Astrocyte (in vitro differentiated cells and primary cell): ENCODE measurements around the gene DLST. TPM values are rescaled to one million over a fixed set of nuclear protein-coding genes. Genes with fewer than 3 reads are reported as not detected.

Source experiments
- DNase-seq: peaks from one replicate; pipeline ENCODE4 v3.0.0-alpha.2; 2010; ENCODE audit warnings: low read depth
- FAIRE-seq: peaks from 2 replicates; lab custom pipeline; 2011; peaks lifted over from hg19 to GRCh38; lab: Jason Lieb, UNC
- H2AFZ ChIP-seq: 2 replicates; pipeline ENCODE4 v1.6.0; 2012; ENCODE audit warnings: low read depth, low read length, inconsistent platforms
- H3K27ac ChIP-seq: 2 replicates; pipeline ENCODE4 v1.5.1; 2011; ENCODE audit warnings: low read depth, low read length, inconsistent platforms
- H3K27me3 ChIP-seq: 2 replicates; pipeline ENCODE4 v1.6.0; 2011; ENCODE audit warnings: low read length, inconsistent platforms; ENCODE audit not compliant: insufficient read depth
- H3K36me3 ChIP-seq: 2 replicates; pipeline ENCODE4 v1.5.1; 2011; ENCODE audit warnings: low read length, inconsistent platforms; ENCODE audit not compliant: insufficient read depth
- H3K4me1 ChIP-seq: 2 replicates; pipeline ENCODE4 v1.5.1; 2011; ENCODE audit warnings: low read length, inconsistent platforms; ENCODE audit not compliant: insufficient read depth
- H3K4me2 ChIP-seq: 2 replicates; pipeline ENCODE4 v1.6.0; 2012; ENCODE audit warnings: low read length, inconsistent platforms
- H3K4me3 ChIP-seq: 2 replicates; pipeline ENCODE4 v1.5.1; 2011; ENCODE audit warnings: low read depth, mild to moderate bottlenecking, low read length, inconsistent platforms; ENCODE audit not compliant: insufficient read depth
- H3K79me2 ChIP-seq: 2 replicates; pipeline ENCODE4 v1.6.0; 2012; ENCODE audit warnings: mild to moderate bottlenecking, low read length, inconsistent platforms; ENCODE audit not compliant: insufficient read depth
- H3K9ac ChIP-seq: 2 replicates; pipeline ENCODE4 v1.6.0; 2012; ENCODE audit warnings: mild to moderate bottlenecking, low read length, inconsistent platforms
- H3K9me3 ChIP-seq: 2 replicates; pipeline ENCODE4 v1.5.1; 2012; ENCODE audit warnings: low read depth, mild to moderate bottlenecking, low read length, inconsistent platforms; ENCODE audit not compliant: insufficient read depth
- H4K20me1 ChIP-seq: 2 replicates; pipeline ENCODE4 v1.6.0; 2012; ENCODE audit warnings: low read length, inconsistent platforms; ENCODE audit not compliant: insufficient read depth
- H3K27ac Mint-ChIP-seq: one replicate; pipeline ENCODE4 v1.8.0; 2021; ENCODE audit warnings: mild to moderate bottlenecking, mixed read lengths; ENCODE audit not compliant: unreplicated experiment
- H3K27me3 Mint-ChIP-seq: one replicate; pipeline ENCODE4 v1.8.0; 2021; ENCODE audit warnings: low read depth, mixed read lengths; ENCODE audit not compliant: unreplicated experiment
- H3K36me3 Mint-ChIP-seq: one replicate; pipeline ENCODE4 v1.8.0; 2021; ENCODE audit warnings: low read depth, mixed read lengths; ENCODE audit not compliant: unreplicated experiment
- H3K4me1 Mint-ChIP-seq: one replicate; pipeline ENCODE4 v1.8.0; 2021; ENCODE audit warnings: low read depth, mixed read lengths; ENCODE audit not compliant: unreplicated experiment
- H3K4me3 Mint-ChIP-seq: one replicate; pipeline ENCODE4 v1.8.0; 2021; ENCODE audit warnings: mild to moderate bottlenecking, moderate library complexity, mixed read lengths; ENCODE audit not compliant: unreplicated experiment
- H3K9me3 Mint-ChIP-seq: one replicate; pipeline ENCODE4 v1.8.0; 2021; ENCODE audit warnings: mild to moderate bottlenecking, mixed read lengths; ENCODE audit not compliant: unreplicated experiment
- CTCF ChIP-seq: IDR thresholded peaks from 2 replicates; pipeline ENCODE4 v1.5.1; 2011; ENCODE audit warnings: low read depth, mild to moderate bottlenecking, inconsistent platforms, low read length, moderate library complexity; ENCODE audit not compliant: insufficient read depth
- EZH2 ChIP-seq: IDR thresholded peaks from 2 replicates; pipeline ENCODE4 v1.6.1; 2012; ENCODE audit warnings: mild to moderate bottlenecking, low read length, inconsistent platforms; ENCODE audit not compliant: insufficient read depth
- total RNA-seq: library from RNA; stranded (reverse); gene quantifications from 2 replicates; pipeline ENCODE4 v1.2.1, GENCODE V29; 2021

Gene DLST
- total RNA-seq, 1 donor from 2014 or later, result 90.6 TPM

GRCh38 chr14:74952697-74953484, 71.2 kb downstream of the DLST start:
- H3K9ac ChIP-seq, result no peak overlapping the region
- Mint-ChIP-seq H3K27me3 (peaks cover 25% of the 10 kb centered on the region), H3K9me3 (no peaks in the 10 kb centered on the region), H3K4me1 (peaks cover 9% of the 10 kb centered on the region), H3K27ac (no peak overlapping the region), H3K4me3 (no peak overlapping the region), H3K36me3 (peaks cover 6% of the 10 kb centered on the region)
- H3K27ac ChIP-seq, result no peak overlapping the region
- no peak overlapping the region for H3K4me2 ChIP-seq
- peaks cover 10% of the 10 kb centered on the region for H3K79me2 ChIP-seq
- DNase-seq (no peak), FAIRE-seq (no peak)
- H3K9me3 ChIP-seq, result no peaks in the 10 kb centered on the region
- no peaks in the 10 kb centered on the region for H3K36me3 ChIP-seq
- H3K27me3 ChIP-seq, result no peaks in the 10 kb centered on the region
- no peaks in the 10 kb centered on the region for H4K20me1 ChIP-seq
- H2AFZ ChIP-seq, result no peak overlapping the region
- TF ChIP-seq CTCF (no peak), EZH2 (no peak)
- no peak overlapping the region for H3K4me3 ChIP-seq
- H3K4me1 ChIP-seq, result peaks cover 10% of the 10 kb centered on the region

Other genes starting within 250 kb of the DLST start
- gene AREL1, start 168.8 kb upstream of the DLST start, total RNA-seq, result 54.6 and 59.0 TPM in 2 replicates
- 60.5 and 64.1 TPM in 2 replicates for gene FCF1, start 168.8 kb upstream of the DLST start, total RNA-seq
- gene YLPM1, start 118.6 kb upstream of the DLST start, total RNA-seq, result 49.5 and 49.7 TPM in 2 replicates
- not detected in 2 replicates for gene PROX2, start 5.8 kb upstream of the DLST start, total RNA-seq
- 0.70 and 1.7 TPM in 2 replicates for gene RPS6KL1, start 41.3 kb downstream of the DLST start, total RNA-seq
- gene PGF, start 73.7 kb downstream of the DLST start, total RNA-seq, result 2.5 and 3.5 TPM in 2 replicates
- 37.7 TPM in 2 replicates for gene EIF2B2, start 121.0 kb downstream of the DLST start, total RNA-seq
- gene MLH3, start 169.6 kb downstream of the DLST start, total RNA-seq, result 12.7 and 12.9 TPM in 2 replicates
- 6.9 and 8.9 TPM in 2 replicates for gene ACYP1, start 182.1 kb downstream of the DLST start, total RNA-seq
- 1.4 and 1.7 TPM in 2 replicates for gene ZC2HC1C, start 187.7 kb downstream of the DLST start, total RNA-seq
- 45.2 and 56.3 TPM in 2 replicates for gene NEK9, start 245.1 kb downstream of the DLST start, total RNA-seq